ENCODE results near the gene PANK1. TPM values are rescaled to one million over a fixed set of nuclear protein-coding genes. Genes with fewer than 3 reads are reported as not detected.
A peak's percentile ranks its signal among the peaks of the same experiment; 100 is the strongest.

Gene PANK1
- total and polyA plus RNA-seq, 9 of the 15 experiments (the other 6 are each of a cell fraction or from before 2014, with no cell fraction given): 1.7 to 10.7 (median 6.5) TPM

DNA sequence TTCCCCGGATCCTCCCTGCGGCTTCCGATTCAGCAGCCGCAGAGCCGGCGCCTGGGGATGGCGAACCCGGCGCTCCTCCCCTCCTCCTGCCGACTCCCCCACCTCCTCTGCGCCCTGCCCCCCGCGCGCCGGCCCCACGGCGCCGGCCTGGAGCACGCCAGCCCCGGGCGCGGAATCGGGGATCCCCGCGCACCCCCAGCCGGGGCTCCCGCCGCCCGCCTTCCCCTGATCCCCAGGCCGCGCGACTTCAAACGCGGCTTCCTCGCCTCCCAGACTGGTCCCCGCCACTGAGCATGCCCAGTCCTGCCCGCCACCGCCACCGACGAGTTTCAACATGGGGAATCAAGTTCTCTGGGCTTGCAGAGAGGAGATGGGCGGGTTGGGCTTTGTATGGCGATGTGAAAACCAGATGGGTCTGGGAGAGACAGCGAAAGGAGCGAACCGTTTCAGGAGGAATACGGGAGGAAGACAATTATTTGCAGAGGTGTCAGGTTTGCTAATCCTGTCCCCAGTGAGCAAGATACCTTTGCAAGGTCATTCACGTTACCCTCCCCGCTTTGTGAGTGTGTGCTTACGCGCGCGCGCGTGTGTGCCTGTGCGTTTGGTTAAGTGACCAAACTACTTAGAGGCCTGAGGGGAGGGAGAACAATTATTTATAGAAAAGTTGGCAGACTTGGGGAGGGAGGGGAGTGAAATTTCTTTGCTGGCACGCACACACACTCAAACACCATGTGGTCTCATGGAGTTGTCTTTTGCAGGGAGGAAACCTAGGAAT is at the start of gene PANK1 (continued):
- TF ChIP-seq, protein P1, sequence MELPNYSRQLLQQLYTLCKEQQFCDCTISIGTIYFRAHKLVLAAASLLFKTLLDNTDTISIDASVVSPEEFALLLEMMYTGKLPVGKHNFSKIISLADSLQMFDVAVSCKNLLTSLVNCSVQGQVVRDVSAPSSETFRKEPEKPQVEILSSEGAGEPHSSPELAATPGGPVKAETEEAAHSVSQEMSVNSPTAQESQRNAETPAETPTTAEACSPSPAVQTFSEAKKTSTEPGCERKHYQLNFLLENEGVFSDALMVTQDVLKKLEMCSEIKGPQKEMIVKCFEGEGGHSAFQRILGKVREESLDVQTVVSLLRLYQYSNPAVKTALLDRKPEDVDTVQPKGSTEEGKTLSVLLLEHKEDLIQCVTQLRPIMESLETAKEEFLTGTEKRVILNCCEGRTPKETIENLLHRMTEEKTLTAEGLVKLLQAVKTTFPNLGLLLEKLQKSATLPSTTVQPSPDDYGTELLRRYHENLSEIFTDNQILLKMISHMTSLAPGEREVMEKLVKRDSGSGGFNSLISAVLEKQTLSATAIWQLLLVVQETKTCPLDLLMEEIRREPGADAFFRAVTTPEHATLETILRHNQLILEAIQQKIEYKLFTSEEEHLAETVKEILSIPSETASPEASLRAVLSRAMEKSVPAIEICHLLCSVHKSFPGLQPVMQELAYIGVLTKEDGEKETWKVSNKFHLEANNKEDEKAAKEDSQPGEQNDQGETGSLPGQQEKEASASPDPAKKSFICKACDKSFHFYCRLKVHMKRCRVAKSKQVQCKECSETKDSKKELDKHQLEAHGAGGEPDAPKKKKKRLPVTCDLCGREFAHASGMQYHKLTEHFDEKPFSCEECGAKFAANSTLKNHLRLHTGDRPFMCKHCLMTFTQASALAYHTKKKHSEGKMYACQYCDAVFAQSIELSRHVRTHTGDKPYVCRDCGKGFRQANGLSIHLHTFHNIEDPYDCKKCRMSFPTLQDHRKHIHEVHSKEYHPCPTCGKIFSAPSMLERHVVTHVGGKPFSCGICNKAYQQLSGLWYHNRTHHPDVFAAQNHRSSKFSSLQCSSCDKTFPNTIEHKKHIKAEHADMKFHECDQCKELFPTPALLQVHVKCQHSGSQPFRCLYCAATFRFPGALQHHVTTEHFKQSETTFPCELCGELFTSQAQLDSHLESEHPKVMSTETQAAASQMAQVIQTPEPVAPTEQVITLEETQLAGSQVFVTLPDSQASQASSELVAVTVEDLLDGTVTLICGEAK (IDR thresholded peaks at IDR 0.05): no peak
- TF ChIP-seq, protein P1 (CRISPR knock-in tag; IDR thresholded peaks at IDR 0.05): no peak
- TF ChIP-seq POLR2AphosphoS2 (IDR thresholded peaks at IDR 0.05; ENCODE audit: low read length) (no peak), FOXP1 (CRISPR knock-in tag; IDR thresholded peaks at IDR 0.05) (no peak), DACH1 (IDR thresholded peaks at IDR 0.05; ENCODE audit: partially characterized antibody) (no peak), YBX1 (IDR thresholded peaks at IDR 0.05) (no peak), LEF1 (IDR thresholded peaks at IDR 0.05) (no peak), NR2F6 (CRISPR knock-in tag; IDR thresholded peaks at IDR 0.05) (no peak), POLR2A (conservative IDR thresholded peaks at IDR 0.05) (peak; percentile 66), ZNF121 (CRISPR knock-in tag; conservative IDR thresholded peaks at IDR 0.05) (no peak), FOS (IDR thresholded peaks at IDR 0.05; ENCODE audit: extremely low read depth, insufficient read length) (no peak), MBD2 (IDR thresholded peaks at IDR 0.05; ENCODE audit: borderline replicate concordance, low read depth) (no peak), KLF10 (CRISPR knock-in tag; IDR thresholded peaks at IDR 0.05) (no peak), PURB (CRISPR knock-in tag; IDR thresholded peaks at IDR 0.05; ENCODE audit: low read depth) (no peak)
- TF ChIP-seq, protein P2, sequence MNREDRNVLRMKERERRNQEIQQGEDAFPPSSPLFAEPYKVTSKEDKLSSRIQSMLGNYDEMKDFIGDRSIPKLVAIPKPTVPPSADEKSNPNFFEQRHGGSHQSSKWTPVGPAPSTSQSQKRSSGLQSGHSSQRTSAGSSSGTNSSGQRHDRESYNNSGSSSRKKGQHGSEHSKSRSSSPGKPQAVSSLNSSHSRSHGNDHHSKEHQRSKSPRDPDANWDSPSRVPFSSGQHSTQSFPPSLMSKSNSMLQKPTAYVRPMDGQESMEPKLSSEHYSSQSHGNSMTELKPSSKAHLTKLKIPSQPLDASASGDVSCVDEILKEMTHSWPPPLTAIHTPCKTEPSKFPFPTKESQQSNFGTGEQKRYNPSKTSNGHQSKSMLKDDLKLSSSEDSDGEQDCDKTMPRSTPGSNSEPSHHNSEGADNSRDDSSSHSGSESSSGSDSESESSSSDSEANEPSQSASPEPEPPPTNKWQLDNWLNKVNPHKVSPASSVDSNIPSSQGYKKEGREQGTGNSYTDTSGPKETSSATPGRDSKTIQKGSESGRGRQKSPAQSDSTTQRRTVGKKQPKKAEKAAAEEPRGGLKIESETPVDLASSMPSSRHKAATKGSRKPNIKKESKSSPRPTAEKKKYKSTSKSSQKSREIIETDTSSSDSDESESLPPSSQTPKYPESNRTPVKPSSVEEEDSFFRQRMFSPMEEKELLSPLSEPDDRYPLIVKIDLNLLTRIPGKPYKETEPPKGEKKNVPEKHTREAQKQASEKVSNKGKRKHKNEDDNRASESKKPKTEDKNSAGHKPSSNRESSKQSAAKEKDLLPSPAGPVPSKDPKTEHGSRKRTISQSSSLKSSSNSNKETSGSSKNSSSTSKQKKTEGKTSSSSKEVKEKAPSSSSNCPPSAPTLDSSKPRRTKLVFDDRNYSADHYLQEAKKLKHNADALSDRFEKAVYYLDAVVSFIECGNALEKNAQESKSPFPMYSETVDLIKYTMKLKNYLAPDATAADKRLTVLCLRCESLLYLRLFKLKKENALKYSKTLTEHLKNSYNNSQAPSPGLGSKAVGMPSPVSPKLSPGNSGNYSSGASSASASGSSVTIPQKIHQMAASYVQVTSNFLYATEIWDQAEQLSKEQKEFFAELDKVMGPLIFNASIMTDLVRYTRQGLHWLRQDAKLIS (CRISPR knock-in tag; IDR thresholded peaks at IDR 0.05): no peak
